Keratinocyte (primary cell): ENCODE data around the gene MFN1. TPM values are rescaled to one million over a fixed set of nuclear protein-coding genes. Genes with fewer than 3 reads are reported as not detected.

Experiments
- DNase-seq: peaks from one replicate; pipeline ENCODE4 v3.0.0-alpha.2; 2011; ENCODE audit warnings: low read depth, missing footprints, low spot score
- FAIRE-seq: peaks from 2 replicates; lab custom pipeline; 2011; peaks lifted over from hg19 to GRCh38; lab: Jason Lieb, UNC
- H2AFZ ChIP-seq: 2 replicates; pipeline ENCODE4 v1.6.0; 2012; ENCODE audit warnings: low read length, control low read depth, inconsistent platforms; ENCODE audit not compliant: control insufficient read depth
- H3K27ac ChIP-seq: 2 replicates; pipeline ENCODE4 v1.5.1; 2011; ENCODE audit warnings: low read length; ENCODE audit not compliant: control insufficient read depth, insufficient read depth
- H3K27me3 ChIP-seq: 3 replicates; pipeline ENCODE4 v1.6.0; 2011; ENCODE audit warnings: low read length; ENCODE audit not compliant: control insufficient read depth, insufficient read depth; ENCODE audit errors: extremely low read depth
- H3K36me3 ChIP-seq, 2 experiments: 2 replicates in 1 of 2; 3 replicates in 1 of 2; pipeline ENCODE4 v1.5.1; 2011; ENCODE audit warnings: low read length in 2 of 2, mild to moderate bottlenecking in 1 of 2; ENCODE audit not compliant: control insufficient read depth in 2 of 2, insufficient read depth in 2 of 2; ENCODE audit errors: extremely low read depth in 1 of 2
- H3K4me1 ChIP-seq: 3 replicates; pipeline ENCODE4 v1.5.1; 2011; ENCODE audit warnings: low read length; ENCODE audit not compliant: control insufficient read depth, insufficient read depth; ENCODE audit errors: extremely low read depth
- H3K4me2 ChIP-seq: 3 replicates; pipeline ENCODE4 v1.6.0; 2011; ENCODE audit warnings: low read depth, low read length; ENCODE audit not compliant: control insufficient read depth, insufficient read depth; ENCODE audit errors: extremely low read depth
- H3K4me3 ChIP-seq, 3 experiments: fragments of 200-600 bp in 1 of 3; sonication (generic) in 1 of 3; 2 replicates in 2 of 3; 3 replicates in 1 of 3; pipeline ENCODE4 v1.5.1; 2011 to 2016; ENCODE audit warnings: low read length in 3 of 3, mild to moderate bottlenecking in 3 of 3, control low read depth in 2 of 3, inconsistent platforms in 1 of 3, low read depth in 1 of 3, mixed read lengths in 1 of 3, mixed run types in 1 of 3, moderate library complexity in 1 of 3; ENCODE audit not compliant: control insufficient read depth in 2 of 3, insufficient read depth in 2 of 3; ENCODE audit errors: extremely low read depth in 1 of 3
- H3K79me2 ChIP-seq: 2 replicates; pipeline ENCODE4 v1.6.0; 2012; ENCODE audit warnings: low read length; ENCODE audit not compliant: control insufficient read depth, insufficient read depth
- H3K9ac ChIP-seq: 3 replicates; pipeline ENCODE4 v1.6.0; 2011; ENCODE audit warnings: low read length; ENCODE audit not compliant: control insufficient read depth, insufficient read depth; ENCODE audit errors: extremely low read depth
- H3K9me1 ChIP-seq: 3 replicates; pipeline ENCODE4 v1.6.0; 2011; ENCODE audit warnings: low read length; ENCODE audit not compliant: control insufficient read depth, insufficient read depth; ENCODE audit errors: extremely low read depth
- H3K9me3 ChIP-seq: 2 replicates; pipeline ENCODE4 v1.5.1; 2012; ENCODE audit warnings: low read depth, low read length; ENCODE audit not compliant: control insufficient read depth
- H4K20me1 ChIP-seq: 3 replicates; pipeline ENCODE4 v1.6.0; 2011; ENCODE audit warnings: low read length; ENCODE audit not compliant: control insufficient read depth, insufficient read depth; ENCODE audit errors: extremely low read depth
- EZH2 ChIP-seq: IDR thresholded peaks from one replicate; pipeline ENCODE4 v1.6.1; 2012; ENCODE audit warnings: inconsistent platforms, mild to moderate bottlenecking, low read length, moderate library complexity
- dilution Hi-C: fragments of 300-500 bp; cut with MboI; formaldehyde crosslinking; loops from one replicate; pipeline ENCODE4 v1.7.0; 2020; ENCODE audit warnings: low sequenced_read_pairs; ENCODE audit not compliant: extremely low pct_ligation_motif_present
- polyA plus RNA-seq, 5 experiments: library from polyadenylated mRNA; depleted of rRNA in 3 of 5; stranded (reverse) in 3 of 5; stranded (forward) in 1 of 5; unstranded in 1 of 5; fragments of >200 nt; gene quantifications; 1 replicate in 1 of 5; 2 replicates in 3 of 5; 3 replicates in 1 of 5; pipeline versions ENCODE4 v1.2.1 to v1.2.3, GENCODE V29; 2011 to 2012; ENCODE audit warnings: missing spikeins in 2 of 5, low read depth in 1 of 5, low replicate concordance in 1 of 5
- TF ChIP-seq, protein P1 (sequence below), 3 experiments: IDR thresholded peaks in 1 of 3; conservative IDR thresholded peaks in 1 of 3; optimal IDR thresholded peaks in 1 of 3; 2 replicates in 2 of 3; 3 replicates in 1 of 3; pipeline versions ENCODE3 to v1.5.1; 2011; ENCODE audit warnings: low read length in 3 of 3, mild to moderate bottlenecking in 3 of 3, moderate library complexity in 2 of 3, control low read depth in 1 of 3, inconsistent platforms in 1 of 3; ENCODE audit not compliant: insufficient read depth in 2 of 3; ENCODE audit errors: extremely low read depth in 1 of 3

Gene MFN1
- polyA plus RNA-seq, 1 donor (not counting 4 experiments of a cell fraction or from before 2014, with no cell fraction given): 50.2 TPM

- Histone ChIP-seq H3K4me3 (no peak overlapping the region), H3K9ac (no peak overlapping the region), H3K4me2 (no peak overlapping the region), H4K20me1 (no peaks in the 10 kb centered on the region), H3K27ac (no peak overlapping the region), H3K36me3 (peaks cover 0 to 12% of the 10 kb centered on the region in 2 experiments), H3K4me1 (no peaks in the 10 kb centered on the region), H3K79me2 (no peaks in the 10 kb centered on the region), H3K27me3 (no peaks in the 10 kb centered on the region), H3K9me3 (no peaks in the 10 kb centered on the region), H2AFZ (no peak overlapping the region), H3K9me1 (no peaks in the 10 kb centered on the region)
- DNase-seq (no peak), FAIRE-seq (no peak)
- dilution Hi-C loops: no loop called here
- TF ChIP-seq EZH2: no peak
- TF ChIP-seq, protein P1, sequence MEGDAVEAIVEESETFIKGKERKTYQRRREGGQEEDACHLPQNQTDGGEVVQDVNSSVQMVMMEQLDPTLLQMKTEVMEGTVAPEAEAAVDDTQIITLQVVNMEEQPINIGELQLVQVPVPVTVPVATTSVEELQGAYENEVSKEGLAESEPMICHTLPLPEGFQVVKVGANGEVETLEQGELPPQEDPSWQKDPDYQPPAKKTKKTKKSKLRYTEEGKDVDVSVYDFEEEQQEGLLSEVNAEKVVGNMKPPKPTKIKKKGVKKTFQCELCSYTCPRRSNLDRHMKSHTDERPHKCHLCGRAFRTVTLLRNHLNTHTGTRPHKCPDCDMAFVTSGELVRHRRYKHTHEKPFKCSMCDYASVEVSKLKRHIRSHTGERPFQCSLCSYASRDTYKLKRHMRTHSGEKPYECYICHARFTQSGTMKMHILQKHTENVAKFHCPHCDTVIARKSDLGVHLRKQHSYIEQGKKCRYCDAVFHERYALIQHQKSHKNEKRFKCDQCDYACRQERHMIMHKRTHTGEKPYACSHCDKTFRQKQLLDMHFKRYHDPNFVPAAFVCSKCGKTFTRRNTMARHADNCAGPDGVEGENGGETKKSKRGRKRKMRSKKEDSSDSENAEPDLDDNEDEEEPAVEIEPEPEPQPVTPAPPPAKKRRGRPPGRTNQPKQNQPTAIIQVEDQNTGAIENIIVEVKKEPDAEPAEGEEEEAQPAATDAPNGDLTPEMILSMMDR (optimal IDR thresholded peaks at IDR 0.05 in 1 of 3, IDR thresholded peaks at IDR 0.05 in 1 of 3, conservative IDR thresholded peaks at IDR 0.05 in 1 of 3; ENCODE audit: extremely low read depth in 1 of 3, insufficient read depth in 2 of 3, low read length in 3 of 3): no peak
Measured at GRCh38 chr3:179404307-179404706, 56.8 kb downstream of the MFN1 start.

DNA sequence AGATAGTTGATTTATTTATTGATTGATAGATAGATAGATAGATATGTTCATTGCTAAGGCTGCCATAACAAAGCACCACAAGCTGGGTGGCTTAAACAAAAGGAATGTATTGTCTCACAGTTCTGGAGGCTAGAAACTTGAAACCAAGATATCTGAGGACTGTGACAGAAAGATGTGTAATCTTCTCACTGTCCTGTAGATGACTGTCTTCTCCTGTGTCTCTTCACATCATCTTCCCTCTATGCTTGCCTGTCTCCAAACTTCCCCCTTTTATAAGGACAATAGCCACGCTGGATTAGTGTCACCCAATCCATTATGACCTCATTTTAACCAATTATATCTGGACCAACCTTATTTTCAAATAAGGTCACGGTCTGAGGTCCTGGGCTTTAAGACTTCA lies 62.8 kb downstream of the MFN1 start:
- Histone ChIP-seq H3K27me3 (no peaks in the 10 kb centered on the region), H4K20me1 (no peaks in the 10 kb centered on the region), H3K9me3 (no peaks in the 10 kb centered on the region), H3K36me3 (peaks cover 0 to 7% of the 10 kb centered on the region in 2 experiments), H3K27ac (no peak overlapping the region), H3K9me1 (no peaks in the 10 kb centered on the region), H3K4me3 (no peak overlapping the region), H3K4me1 (no peaks in the 10 kb centered on the region), H3K79me2 (no peaks in the 10 kb centered on the region), H2AFZ (no peak overlapping the region), H3K9ac (no peak overlapping the region), H3K4me2 (no peak overlapping the region)
- FAIRE-seq (no peak), DNase-seq (no peak)
- dilution Hi-C loops: no loop called here
- TF ChIP-seq EZH2: no peak
- TF ChIP-seq, protein P1 (optimal IDR thresholded peaks at IDR 0.05 in 1 of 3, IDR thresholded peaks at IDR 0.05 in 1 of 3, conservative IDR thresholded peaks at IDR 0.05 in 1 of 3; ENCODE audit: extremely low read depth in 1 of 3, insufficient read depth in 2 of 3, low read length in 3 of 3): no peak
